HG02642 (cell line): Measurements from ENCODE around the gene XRN1.
"Not testable (repeated sequence)": the region's sequence is repeated elsewhere in the genome, so short reads cannot be mapped to it uniquely, and the experiment has no call there.

Source experiments
- ATAC-seq: cut with Tn5 transposase; IDR thresholded peaks from one replicate; pipeline ENCODE4 v1.9.1; 2021; ENCODE audit warnings: mild to moderate bottlenecking; ENCODE audit not compliant: unreplicated experiment, poor library complexity

The XRN1 gene, protein sequence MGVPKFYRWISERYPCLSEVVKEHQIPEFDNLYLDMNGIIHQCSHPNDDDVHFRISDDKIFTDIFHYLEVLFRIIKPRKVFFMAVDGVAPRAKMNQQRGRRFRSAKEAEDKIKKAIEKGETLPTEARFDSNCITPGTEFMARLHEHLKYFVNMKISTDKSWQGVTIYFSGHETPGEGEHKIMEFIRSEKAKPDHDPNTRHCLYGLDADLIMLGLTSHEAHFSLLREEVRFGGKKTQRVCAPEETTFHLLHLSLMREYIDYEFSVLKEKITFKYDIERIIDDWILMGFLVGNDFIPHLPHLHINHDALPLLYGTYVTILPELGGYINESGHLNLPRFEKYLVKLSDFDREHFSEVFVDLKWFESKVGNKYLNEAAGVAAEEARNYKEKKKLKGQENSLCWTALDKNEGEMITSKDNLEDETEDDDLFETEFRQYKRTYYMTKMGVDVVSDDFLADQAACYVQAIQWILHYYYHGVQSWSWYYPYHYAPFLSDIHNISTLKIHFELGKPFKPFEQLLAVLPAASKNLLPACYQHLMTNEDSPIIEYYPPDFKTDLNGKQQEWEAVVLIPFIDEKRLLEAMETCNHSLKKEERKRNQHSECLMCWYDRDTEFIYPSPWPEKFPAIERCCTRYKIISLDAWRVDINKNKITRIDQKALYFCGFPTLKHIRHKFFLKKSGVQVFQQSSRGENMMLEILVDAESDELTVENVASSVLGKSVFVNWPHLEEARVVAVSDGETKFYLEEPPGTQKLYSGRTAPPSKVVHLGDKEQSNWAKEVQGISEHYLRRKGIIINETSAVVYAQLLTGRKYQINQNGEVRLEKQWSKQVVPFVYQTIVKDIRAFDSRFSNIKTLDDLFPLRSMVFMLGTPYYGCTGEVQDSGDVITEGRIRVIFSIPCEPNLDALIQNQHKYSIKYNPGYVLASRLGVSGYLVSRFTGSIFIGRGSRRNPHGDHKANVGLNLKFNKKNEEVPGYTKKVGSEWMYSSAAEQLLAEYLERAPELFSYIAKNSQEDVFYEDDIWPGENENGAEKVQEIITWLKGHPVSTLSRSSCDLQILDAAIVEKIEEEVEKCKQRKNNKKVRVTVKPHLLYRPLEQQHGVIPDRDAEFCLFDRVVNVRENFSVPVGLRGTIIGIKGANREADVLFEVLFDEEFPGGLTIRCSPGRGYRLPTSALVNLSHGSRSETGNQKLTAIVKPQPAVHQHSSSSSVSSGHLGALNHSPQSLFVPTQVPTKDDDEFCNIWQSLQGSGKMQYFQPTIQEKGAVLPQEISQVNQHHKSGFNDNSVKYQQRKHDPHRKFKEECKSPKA (N-terminal part only)

DNA sequence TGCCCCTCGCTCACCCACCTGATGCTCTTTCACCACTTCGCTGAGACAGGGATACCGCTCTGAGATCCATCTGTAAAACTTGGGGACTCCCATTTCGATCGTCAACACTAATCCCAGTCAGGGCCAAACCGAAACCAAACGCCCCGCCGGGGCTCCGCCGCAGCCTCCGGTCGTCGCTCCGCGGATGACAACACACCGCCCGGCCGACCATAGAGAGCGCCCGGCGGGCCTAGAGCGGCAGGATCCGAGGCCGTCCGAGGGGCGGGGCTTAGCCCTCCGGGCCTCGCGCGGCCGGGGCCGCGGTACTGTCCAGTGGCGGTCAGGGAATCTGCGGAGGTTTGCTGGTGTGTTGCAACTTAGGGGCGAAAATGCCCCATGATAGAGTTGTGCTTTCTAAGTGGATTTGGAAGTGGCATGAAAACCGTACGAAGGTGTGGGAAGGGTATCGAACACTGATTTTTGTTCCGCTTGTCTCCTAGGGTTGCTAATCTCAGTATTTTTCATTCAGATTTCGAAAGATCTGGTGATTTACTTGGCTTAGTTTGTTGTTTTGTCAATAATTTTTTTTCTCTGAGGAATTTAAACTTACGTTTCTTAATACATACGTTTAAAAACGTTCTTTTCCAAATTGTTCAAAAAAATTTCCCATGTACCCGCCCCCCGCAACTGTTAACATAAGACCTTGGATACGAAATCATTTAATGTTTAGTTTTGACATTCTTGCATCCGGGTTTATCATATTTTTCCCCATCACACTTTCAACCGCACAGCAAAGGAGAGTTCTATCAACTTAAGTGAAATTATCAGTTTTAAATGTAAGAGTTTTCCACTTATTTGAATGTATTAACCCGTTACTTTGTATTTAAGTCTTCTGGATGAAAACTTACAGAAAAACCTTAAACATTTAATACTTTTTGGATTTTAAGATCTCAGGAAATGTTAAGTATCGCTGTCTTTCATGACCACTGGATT lies at the start of gene XRN1:
XRN1 (minus strand) TSS at position 186 of the 972 bp plus-strand sequence; CDS start at position 93, 93 bp downstream.
- peak; percentile 90 for ATAC-seq

DNA sequence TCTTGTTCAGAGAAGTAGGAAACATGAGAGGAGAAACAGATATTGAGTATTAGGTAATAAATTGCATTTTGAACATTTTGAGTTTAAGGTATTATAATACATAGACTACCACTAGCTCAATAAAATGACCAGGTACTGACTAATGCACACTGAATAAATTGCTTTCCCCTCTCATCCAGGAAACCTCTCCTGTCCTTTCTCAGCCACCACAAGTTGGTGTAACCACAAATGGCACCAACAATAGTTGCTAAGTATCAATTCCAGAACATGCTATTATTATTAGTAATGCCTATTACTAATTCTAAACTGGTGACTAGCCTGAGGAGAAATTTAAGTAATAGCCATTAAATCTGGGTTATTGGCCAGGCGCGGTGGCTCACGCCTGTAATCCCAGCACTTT lies 47.3 kb upstream of the XRN1 start:
- no peak for ATAC-seq

DNA sequence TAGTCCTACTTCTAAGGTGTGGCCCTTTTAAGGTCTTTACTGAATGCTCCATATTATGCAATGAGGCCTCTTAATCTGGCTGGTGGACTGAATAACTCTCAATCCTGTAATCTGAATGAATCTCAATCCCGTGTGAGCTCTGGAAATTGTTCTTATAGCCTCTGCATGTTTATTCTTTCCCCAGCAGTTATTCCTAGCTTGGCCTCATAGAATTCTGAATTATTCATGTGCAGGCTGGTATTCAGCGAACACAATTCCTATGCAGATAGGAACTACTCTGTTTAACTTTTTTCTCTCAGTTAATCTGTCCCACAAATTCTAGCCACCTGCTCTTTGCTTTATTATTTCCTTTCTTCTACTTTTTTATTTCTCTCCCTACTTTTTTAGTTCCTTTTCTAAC lies 44.3 kb upstream of the XRN1 start:
- ATAC-seq = no peak

DNA sequence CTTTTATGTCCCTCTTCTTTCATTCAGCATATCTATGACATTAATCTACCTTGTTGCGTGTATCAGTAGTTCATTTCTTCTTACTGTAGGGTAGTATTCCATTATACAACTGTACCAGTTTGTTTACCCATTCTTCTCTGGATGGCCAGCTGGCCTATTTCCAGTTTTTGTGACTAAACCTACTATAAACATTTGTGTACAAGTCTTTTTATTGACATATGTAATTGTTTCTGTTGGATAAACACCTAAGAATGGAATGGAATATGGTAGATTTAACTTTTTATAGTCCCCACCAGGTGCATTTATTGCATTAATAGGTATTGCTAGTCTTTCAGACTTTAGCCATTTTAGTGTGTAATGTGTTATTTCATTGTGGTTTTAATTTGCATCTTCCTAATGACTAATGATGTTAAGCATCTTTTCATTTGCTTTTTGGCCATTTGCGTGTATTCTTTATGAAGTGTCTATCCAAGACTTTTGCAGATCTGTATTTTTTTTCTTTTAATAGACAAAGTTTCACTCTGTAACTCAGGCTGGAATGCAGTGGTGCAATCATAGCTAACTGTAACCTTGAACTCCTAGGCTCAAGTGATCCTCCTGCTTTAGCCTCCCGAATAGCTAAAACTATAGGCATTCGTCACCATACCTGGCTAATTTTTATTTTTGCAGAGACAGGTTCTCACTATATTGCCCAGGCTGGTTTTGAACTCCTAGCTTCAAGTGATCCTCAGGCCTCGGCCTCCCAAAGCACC lies 41.9 kb upstream of the XRN1 start:
- no peak for ATAC-seq

DNA sequence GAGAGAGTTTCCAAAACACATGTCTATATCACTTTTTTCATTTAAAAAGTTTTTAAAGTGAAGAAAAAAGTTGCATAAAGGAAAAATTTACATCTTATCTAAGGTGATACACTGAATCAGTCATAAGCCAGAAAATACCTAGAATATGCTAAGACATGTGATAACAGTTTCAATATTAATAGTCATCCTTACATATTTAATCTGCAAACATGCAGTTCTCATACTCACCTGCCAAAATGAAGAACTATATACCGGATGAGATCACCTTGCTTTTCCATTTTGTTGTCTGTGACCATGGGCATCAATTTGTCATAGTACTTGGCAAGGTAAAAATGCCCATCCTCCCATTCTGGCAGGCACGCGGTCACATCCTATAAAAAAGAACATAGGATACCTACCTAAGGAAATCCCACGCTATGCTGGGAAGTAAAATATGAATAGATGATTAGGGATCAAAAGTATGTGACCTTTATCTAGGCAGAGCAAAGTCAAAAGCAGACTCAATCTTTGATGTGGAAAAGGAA lies 37.1 kb upstream of the XRN1 start:
- no peak for ATAC-seq

DNA sequence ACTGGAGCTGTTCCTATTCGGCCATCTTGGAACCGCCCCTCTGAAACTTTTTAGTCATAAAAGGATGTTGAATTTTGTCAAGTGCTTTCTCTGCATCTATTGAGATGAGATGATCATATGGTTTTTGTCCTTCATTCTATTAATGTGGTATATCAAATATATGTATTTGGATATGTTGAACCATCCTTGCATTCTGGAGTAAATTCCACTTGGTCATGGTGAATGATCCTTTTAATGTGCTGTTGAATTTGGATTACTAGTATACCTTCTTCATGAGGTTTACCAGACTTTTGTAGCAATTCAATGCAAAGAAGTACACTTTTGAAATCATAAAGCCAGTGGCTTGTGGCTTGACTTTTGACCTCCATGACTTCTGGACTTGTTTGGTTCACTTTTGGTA lies 33.4 kb upstream of the XRN1 start:
- no peak for ATAC-seq

DNA sequence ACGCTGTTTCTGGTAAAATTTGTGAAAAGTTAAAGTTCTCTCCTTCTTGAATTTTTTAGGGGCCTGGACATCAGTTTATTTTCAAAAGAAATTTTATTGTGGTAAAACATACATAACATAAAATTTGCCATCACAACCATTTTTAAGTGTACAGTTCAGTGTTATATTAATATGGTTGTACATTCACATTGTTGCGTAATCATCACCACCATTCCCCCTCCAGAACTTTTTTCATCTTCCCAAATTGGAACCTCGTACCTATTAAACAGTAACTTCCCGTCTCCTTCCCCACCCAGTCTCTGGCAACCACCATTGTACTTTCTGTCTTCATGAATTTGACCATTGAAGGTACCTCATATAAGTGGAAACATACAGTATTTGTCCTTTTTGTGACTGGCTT lies 23.0 kb upstream of the XRN1 start:
- ATAC-seq = no peak

DNA sequence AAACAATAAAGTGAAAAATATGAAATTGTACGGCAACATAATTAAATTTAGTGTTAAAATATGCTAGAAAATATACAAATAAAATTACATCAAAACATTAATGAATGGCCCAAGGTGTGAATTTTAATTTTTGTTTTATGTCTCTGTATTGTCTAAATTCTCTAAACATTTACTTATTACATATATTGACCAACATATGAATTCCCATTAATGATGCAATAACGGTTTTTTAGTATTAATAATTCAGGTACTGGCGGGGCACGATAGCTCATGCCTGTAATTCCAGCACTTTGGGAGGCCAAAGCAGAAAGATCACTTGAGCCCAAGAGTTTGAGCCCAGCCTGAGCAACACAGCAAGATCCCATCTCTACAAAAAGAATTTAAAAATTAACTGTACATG lies 20.6 kb upstream of the XRN1 start:
- no peak for ATAC-seq

DNA sequence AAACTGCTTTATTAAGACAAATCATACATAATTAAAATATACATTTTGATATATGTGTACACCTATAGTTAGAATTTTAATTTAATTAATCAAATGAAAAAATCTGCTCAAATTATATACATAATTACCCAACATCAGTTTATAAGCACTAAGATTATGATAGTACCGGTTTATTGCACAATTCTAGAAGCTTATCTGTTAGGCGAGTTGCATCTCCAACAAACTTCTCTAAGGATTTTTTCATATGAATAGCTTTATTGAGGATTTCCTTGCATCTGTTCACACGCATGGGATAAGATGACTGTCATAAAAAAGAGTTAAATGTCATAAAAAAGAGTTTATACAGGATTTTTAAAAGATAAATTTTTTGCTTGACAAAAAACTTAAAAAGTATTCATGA lies 19.9 kb upstream of the XRN1 start:
- ATAC-seq = no peak

DNA sequence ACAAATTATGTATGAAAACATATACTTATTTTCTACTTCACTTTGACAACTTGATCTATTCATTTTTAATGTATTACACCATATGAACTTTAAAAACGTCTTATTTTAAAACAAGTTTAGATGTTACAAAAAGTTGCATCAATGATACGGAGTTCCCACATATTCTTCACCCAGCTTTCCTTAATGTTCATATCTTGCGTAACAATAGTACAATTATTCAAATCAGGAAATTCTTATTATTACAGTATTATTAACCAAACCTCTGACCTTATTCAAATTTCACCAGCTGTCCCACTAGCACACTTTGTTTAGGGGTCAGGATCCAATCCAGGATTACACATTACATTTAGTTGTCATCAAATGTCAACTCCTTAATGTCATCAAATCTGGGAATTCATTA lies 12.9 kb upstream of the XRN1 start:
- no peak for ATAC-seq

DNA sequence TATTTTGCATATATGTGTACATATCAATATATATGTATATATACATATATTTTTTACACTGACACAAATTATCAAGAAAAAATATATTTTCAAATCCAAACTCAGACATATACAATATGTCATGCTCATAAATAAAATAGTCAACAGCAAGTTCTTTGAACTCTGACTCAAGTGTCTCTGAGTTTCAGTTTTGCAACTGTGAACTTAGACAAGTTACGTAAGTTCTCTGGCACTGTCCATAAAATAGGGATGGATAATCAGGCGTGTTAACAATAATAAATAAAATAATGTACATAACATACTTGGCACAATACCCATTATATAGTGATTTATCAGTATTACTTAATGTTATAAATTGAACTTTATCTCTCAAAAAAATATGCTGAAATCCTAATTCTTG lies 12.1 kb upstream of the XRN1 start:
- no peak for ATAC-seq

DNA sequence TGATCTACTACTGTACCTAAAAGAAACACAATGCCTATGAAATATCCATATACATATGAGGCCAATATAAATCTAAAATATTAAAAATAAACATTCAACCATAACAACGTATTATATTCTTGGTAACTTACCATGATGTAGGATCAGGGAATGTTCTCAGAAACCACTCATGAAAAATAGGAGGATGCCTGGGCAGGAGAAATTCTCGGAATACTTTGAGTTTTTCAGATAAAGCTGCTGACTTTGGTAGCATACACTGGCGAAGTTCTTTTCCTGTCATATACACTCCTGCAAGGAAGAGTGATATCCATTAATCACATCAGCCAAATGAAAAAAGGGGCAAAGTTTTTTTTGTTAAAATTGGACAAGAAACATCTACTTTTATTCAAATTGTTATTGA lies 11.3 kb upstream of the XRN1 start:
- ATAC-seq = no peak

DNA sequence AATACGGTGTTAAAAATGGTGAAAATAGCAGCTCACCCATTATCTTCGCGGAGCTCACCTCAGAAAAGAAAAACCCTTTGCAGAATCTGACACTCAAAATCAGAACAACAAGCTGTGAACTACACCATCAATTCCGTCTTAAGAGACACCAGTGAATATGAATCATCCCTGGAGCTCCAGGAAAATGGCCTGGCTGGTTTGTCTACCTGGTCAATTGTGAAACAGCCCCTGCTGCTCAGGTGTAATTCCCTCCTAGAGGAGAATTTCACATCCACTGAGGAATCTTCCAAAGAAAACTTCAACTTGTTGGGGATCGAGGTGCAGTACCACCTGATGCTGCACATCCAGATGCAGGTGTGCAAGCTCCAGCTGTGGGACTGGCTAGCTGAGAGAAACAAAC lies 3.0 kb upstream of the XRN1 start:
- ATAC-seq = no peak

DNA sequence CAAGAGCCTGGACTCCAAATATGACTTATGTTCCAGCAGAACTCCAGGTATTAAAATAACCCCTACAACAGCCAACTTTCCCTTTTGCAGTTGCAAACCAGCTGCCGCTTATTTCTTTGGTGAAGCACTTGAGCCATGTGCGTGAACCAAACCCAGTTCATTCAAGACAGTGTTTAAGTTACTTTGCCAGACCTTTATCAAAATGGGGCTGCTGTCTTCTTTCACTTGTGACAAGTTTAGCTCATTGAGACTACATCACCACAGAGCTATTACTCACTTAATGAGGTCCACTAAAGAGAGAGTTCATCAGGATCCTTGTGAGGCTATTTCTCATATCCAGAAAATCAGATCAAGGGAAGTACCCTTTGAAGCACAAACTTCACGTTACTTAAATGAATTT lies 2.4 kb upstream of the XRN1 start:
- ATAC-seq = no peak

DNA sequence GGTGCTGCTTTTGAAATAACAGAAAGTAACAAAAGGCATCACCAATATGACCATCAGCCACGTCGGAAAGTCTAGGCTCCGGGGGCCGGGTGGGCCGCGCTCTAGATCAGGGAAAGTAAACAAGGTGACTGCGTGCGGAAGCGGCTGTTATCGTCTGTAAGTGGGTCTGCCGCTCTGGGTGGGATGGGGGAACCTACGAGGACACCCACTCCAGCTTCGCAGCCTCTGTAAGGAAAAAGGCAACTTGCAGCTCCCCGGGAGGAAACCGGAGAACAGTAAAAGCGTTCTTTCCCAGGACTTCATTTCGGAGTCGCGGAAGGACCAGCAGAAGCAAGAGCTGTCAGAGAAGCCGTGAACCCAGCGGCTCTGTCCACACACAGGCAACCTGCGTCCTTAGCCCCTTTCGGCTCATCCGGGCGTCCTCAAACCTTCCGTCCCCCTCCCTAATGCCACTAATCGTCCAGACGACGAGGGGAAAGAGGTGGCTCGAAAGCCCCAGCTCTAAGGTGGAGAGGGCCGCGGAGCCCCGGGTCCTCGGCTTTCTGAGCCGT lies 461 bp downstream of the XRN1 start:
- peak; percentile 35 for ATAC-seq

DNA sequence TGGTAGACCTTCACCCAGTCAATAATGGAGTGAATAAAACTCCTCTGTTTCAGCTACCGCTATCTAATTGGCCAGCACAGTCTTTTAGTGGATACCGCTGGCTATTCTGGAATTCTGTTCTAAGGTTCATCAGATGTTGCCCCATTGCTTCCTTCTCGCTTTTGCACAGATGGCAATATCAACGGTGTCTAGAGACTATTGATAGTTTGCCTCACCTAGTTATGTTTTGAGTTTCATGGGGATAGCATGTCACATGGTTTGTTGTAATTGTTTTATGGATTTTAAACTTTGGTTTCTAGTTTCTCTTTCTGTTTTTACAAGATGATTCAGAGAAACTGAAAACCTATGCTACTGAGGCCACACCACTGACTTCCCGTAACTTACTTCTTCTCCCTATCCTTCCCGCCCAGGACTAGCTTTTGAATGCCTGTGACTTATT lies 2.0 kb downstream of the XRN1 start:
- ATAC-seq = peak; percentile 49

DNA sequence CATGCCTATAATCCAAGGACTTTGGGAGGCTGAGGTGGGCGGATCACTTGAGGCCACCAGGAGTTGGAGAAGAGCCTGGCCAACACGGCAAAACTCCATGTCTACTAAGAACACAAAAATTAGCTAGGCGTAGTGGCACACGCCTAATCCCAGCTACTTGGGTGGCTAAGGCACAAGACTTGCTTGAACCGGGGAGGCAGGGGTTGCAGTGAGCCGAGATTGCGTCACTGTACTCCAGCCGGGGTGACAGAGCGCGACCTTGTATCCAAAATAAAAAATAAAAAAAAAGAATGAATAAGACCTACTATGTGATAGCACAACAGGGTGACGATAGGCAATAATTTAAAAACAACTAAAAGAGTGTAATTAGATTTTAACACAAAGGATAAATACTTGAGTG lies 3.5 kb downstream of the XRN1 start:
- ATAC-seq = no peak

DNA sequence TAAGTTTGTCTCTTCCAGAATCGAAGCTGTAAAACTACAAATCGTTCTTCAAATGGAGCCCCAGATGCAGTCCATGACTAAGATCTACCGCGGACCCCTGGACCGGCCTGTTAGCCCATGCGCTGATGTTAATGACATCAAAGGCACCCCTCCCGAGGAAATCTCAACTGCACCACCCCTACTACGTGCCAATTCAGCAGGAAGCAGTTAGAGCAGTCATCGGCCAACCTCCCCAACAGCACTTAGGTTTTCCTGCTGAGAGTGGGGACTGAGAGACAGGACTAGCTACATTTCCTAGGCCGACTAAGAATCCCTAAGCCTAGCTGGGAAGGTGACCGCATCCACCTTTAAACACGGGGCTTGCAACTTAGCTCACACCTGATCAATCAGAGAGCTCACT lies 4.8 kb downstream of the XRN1 start:
- ATAC-seq = not testable (repeated sequence)
